Measurements from ENCODE around the gene NOP14. TPM values are rescaled to one million over a fixed set of nuclear protein-coding genes. Genes with fewer than 3 reads are reported as not detected.

The NOP14 gene
- polyA plus RNA-seq, 2 of the 4 experiments (the other 2 are of a cell fraction): 18.9 to 30.2 TPM

DNA sequence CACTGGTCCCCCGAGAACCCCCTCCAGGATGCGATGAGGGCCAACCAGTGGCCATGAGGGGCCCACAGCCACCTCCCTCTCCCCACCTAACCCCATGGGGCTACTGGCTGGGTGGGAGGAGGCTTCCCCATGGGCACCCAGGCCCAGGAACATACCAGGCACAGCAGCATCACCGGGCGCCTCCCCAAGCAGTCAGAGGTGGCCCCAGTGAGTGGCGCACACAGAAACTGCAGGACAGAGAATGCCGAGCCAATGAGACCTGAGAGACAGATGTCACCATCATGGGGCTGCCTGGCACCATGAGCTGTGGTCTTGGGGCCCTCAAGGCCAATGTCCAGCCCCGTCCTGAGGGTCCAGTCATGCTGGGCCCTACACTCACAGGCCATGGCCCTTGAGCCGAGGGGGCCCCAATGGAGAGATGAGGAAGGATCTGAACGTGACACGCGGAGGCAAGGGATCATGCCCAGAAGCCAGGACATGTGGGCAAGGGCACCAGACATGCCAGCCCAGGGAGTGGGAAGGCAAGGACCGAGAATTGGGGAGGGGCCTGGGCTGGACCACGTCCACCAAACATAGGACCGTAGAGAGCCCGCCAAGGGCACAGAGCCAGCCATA is 30.1 kb downstream of the NOP14 start (continued):
- TF ChIP-seq, protein P1, sequence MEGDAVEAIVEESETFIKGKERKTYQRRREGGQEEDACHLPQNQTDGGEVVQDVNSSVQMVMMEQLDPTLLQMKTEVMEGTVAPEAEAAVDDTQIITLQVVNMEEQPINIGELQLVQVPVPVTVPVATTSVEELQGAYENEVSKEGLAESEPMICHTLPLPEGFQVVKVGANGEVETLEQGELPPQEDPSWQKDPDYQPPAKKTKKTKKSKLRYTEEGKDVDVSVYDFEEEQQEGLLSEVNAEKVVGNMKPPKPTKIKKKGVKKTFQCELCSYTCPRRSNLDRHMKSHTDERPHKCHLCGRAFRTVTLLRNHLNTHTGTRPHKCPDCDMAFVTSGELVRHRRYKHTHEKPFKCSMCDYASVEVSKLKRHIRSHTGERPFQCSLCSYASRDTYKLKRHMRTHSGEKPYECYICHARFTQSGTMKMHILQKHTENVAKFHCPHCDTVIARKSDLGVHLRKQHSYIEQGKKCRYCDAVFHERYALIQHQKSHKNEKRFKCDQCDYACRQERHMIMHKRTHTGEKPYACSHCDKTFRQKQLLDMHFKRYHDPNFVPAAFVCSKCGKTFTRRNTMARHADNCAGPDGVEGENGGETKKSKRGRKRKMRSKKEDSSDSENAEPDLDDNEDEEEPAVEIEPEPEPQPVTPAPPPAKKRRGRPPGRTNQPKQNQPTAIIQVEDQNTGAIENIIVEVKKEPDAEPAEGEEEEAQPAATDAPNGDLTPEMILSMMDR (IDR thresholded peaks at IDR 0.05): no peak

DNA sequence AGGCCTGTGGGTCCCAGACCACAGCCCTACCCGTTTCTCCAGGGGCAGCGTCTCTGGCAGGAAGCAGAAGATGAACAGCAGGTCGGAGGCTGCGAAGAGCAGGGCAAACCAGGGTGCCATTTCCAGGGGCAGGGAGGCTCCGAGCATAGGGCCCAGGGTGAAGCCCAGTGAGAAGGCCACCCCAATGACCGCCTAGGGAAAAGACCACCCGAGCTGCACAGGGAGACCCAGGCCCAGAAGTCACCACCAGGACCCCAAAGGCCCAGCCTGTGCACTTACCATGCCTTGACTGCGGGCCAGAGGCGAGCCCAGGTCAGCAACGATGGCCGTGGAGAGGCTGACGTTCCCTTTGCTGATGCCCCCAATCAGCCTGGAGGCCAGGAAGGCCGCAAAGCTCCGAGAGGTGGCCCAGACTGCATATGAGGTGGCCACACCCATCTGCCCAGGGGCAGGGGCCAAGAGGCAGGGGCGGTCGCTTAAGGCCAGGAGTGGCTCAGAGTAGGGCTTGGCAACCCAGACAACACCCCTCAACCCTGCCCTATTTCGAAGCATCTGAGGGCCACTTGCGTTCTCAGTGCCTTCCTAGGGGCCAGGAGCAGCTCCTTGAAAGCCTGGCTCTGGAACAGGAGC is 30.8 kb downstream of the NOP14 start:
- POLR2A ChIA-PET: no interaction called here
- TF ChIP-seq EHF (CRISPR knock-in tag; IDR thresholded peaks at IDR 0.05) (no peak), NPAS2 (CRISPR knock-in tag; IDR thresholded peaks at IDR 0.05; ENCODE audit: borderline replicate concordance) (no peak), ZSCAN20 (CRISPR knock-in tag; IDR thresholded peaks at IDR 0.05) (no peak), CHD4 (IDR thresholded peaks at IDR 0.05; ENCODE audit: borderline replicate concordance) (no peak), ZC3H11A (IDR thresholded peaks at IDR 0.05) (no peak), NFE2L2 (conservative IDR thresholded peaks at IDR 0.05; ENCODE audit: low read length) (no peak), JUNB (IDR thresholded peaks at IDR 0.05) (no peak), MYC (IDR thresholded peaks at IDR 0.05; ENCODE audit: borderline replicate concordance, low read length) (no peak)
- TF ChIP-seq, protein P2, sequence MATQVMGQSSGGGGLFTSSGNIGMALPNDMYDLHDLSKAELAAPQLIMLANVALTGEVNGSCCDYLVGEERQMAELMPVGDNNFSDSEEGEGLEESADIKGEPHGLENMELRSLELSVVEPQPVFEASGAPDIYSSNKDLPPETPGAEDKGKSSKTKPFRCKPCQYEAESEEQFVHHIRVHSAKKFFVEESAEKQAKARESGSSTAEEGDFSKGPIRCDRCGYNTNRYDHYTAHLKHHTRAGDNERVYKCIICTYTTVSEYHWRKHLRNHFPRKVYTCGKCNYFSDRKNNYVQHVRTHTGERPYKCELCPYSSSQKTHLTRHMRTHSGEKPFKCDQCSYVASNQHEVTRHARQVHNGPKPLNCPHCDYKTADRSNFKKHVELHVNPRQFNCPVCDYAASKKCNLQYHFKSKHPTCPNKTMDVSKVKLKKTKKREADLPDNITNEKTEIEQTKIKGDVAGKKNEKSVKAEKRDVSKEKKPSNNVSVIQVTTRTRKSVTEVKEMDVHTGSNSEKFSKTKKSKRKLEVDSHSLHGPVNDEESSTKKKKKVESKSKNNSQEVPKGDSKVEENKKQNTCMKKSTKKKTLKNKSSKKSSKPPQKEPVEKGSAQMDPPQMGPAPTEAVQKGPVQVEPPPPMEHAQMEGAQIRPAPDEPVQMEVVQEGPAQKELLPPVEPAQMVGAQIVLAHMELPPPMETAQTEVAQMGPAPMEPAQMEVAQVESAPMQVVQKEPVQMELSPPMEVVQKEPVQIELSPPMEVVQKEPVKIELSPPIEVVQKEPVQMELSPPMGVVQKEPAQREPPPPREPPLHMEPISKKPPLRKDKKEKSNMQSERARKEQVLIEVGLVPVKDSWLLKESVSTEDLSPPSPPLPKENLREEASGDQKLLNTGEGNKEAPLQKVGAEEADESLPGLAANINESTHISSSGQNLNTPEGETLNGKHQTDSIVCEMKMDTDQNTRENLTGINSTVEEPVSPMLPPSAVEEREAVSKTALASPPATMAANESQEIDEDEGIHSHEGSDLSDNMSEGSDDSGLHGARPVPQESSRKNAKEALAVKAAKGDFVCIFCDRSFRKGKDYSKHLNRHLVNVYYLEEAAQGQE (IDR thresholded peaks at IDR 0.05): no peak
- TF ChIP-seq, protein P3, sequence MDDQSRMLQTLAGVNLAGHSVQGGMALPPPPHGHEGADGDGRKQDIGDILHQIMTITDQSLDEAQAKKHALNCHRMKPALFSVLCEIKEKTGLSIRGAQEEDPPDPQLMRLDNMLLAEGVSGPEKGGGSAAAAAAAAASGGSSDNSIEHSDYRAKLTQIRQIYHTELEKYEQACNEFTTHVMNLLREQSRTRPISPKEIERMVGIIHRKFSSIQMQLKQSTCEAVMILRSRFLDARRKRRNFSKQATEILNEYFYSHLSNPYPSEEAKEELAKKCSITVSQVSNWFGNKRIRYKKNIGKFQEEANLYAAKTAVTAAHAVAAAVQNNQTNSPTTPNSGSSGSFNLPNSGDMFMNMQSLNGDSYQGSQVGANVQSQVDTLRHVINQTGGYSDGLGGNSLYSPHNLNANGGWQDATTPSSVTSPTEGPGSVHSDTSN (IDR thresholded peaks at IDR 0.05): no peak
- FAIRE-seq: no peak
- DNase-seq (ENCODE audit: low read depth in 1 of 2, low spot score in 1 of 2): no peak
- ATAC-seq: no peak
- 90% methylated on average over 8 of the region's 18 CpGs for WGBS (ENCODE audit: missing lambda C conversion rate)
- peak overlapping the region in 1 of 2 experiments; percentile 96; a peak in 2 of 6 replicates for H3K27ac ChIP-seq
- H3K4me1 ChIP-seq: peaks cover 30% of the 10 kb centered on the region
- no peak overlapping the region for H3K4me3 ChIP-seq
- H3K9me3 ChIP-seq: no peaks in the 10 kb centered on the region
- CTCF ChIA-PET: no interaction called here
- H3K4me2 ChIP-seq: peak overlapping the region; percentile 92; the same call in 2 of the 3 replicates

DNA sequence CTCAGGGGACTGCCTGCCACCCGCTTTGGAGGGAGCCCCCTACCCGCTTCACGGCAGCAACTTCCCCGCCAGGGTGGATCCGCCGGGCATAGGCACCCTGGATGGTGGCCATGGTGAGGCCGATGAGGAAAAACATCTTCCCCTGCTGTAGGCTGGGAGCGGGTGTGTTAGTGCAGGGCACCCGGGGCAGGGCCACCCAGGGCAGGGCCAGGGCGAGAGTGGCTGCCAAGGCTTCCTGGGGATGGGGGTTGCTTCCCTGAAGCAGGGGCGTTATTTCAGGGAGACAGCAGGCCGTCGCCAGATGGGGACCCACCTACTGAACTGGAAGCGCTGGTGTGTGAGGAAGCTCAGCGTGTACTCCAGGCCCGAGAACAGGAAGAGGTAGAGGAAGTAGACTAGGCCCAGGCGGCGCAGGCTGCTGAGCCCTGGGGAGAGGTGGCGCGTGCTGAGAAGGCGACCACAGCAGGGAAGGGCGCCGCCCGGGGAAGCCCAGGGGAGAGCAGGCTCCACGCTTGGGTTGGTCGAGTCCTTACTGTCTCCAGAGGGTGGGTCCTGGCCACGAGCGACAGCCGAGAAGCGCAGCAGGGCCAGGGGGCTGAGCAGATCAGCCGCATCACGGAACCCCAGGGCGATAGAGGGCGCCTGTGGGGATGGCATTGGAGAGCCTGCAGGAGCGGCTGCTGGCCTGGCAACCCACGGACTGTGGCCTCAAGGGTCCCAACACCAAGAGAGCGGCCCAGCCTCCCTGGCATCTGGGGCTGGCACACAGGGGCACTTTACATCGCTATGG is 31.5 kb downstream of the NOP14 start:
- TF ChIP-seq, protein P4, sequence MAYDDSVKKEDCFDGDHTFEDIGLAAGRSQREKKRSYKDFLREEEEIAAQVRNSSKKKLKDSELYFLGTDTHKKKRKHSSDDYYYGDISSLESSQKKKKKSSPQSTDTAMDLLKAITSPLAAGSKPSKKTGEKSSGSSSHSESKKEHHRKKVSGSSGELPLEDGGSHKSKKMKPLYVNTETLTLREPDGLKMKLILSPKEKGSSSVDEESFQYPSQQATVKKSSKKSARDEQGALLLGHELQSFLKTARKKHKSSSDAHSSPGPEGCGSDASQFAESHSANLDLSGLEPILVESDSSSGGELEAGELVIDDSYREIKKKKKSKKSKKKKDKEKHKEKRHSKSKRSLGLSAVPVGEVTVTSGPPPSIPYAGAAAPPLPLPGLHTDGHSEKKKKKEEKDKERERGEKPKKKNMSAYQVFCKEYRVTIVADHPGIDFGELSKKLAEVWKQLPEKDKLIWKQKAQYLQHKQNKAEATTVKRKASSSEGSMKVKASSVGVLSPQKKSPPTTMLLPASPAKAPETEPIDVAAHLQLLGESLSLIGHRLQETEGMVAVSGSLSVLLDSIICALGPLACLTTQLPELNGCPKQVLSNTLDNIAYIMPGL (CRISPR knock-in tag; IDR thresholded peaks at IDR 0.05; ENCODE audit: borderline replicate concordance): no peak
- TF ChIP-seq EP300 (IDR thresholded peaks at IDR 0.05): no peak
- TF ChIP-seq, protein P1 (IDR thresholded peaks at IDR 0.05): no peak
- no peak for TF ChIP-seq KDM5A (IDR thresholded peaks at IDR 0.05)
- TF ChIP-seq, protein P5, sequence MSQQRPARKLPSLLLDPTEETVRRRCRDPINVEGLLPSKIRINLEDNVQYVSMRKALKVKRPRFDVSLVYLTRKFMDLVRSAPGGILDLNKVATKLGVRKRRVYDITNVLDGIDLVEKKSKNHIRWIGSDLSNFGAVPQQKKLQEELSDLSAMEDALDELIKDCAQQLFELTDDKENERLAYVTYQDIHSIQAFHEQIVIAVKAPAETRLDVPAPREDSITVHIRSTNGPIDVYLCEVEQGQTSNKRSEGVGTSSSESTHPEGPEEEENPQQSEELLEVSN (IDR thresholded peaks at IDR 0.05; ENCODE audit: borderline replicate concordance, low read depth): no peak
- Histone ChIP-seq H3K4me1 (peaks cover 22% of the 10 kb centered on the region), H3K9me3 (no peaks in the 10 kb centered on the region), H3K4me2 (no peak overlapping the region), H3K4me3 (no peak overlapping the region), H3K27ac (no peak overlapping the region)
- DNase-seq (ENCODE audit: low read depth in 1 of 2, low spot score in 1 of 2) (no peak), ATAC-seq (no peak), FAIRE-seq (no peak)
- CTCF ChIA-PET: no interaction called here
- 90% methylated on average over 24 of the region's 38 CpGs for whole genome bisulfite sequencing (ENCODE audit: missing lambda C conversion rate)
- POLR2A ChIA-PET: no interaction called here

All from A549 (cell line).